Fibroblast of skin of left biceps (primary cell): ENCODE results near the gene RTP3.
"Not testable (repeated sequence)": the region's sequence is repeated elsewhere in the genome, so short reads cannot be mapped to it uniquely, and the experiment has no call there.

Source experiments
- DNase-seq, 2 experiments: peaks; one replicate each; pipeline ENCODE4 v3.0.0-alpha.2; 2013; ENCODE audit warnings: low read depth in 2 of 2

RTP3 gene

GRCh38 chr3:46519952-46520351 lies 22.2 kb downstream of the RTP3 start:
- no peak for DNase-seq

- DNase-seq, result no peak
Observed at GRCh38 chr3:46520531-46520930, 22.8 kb downstream of the RTP3 start.

GRCh38 chr3:46521096-46521495 lies 23.3 kb downstream of the RTP3 start:
- DNase-seq, result no peak

GRCh38 chr3:46522201-46522600 lies 24.4 kb downstream of the RTP3 start:
- not testable (repeated sequence) for DNase-seq

GRCh38 chr3:46523556-46523955 lies 25.8 kb downstream of the RTP3 start:
- DNase-seq, result no peak

- no peak for DNase-seq
Observed at GRCh38 chr3:46524008-46524407, 26.2 kb downstream of the RTP3 start.

GRCh38 chr3:46524832-46525231 lies 27.1 kb downstream of the RTP3 start:
- no peak for DNase-seq

GRCh38 chr3:46527239-46527638 lies 29.5 kb downstream of the RTP3 start:
- DNase-seq, result no peak

GRCh38 chr3:46533091-46533490 lies 35.3 kb downstream of the RTP3 start:
- no peak for DNase-seq

- DNase-seq, result no peak
Observed at GRCh38 chr3:46535746-46536145, 38.0 kb downstream of the RTP3 start.

GRCh38 chr3:46536758-46537157 lies 39.0 kb downstream of the RTP3 start:
- DNase-seq, result no peak

- DNase-seq, result no peak
Observed at GRCh38 chr3:46537316-46537715, 39.5 kb downstream of the RTP3 start.

- DNase-seq, result no peak
Observed at GRCh38 chr3:46537779-46538178, 40.0 kb downstream of the RTP3 start.

- not testable (repeated sequence) for DNase-seq
Observed at GRCh38 chr3:46538425-46538802, 40.6 kb downstream of the RTP3 start.

GRCh38 chr3:46538803-46539442 lies 41.1 kb downstream of the RTP3 start:
- DNase-seq, result no peak

GRCh38 chr3:46539443-46540005 lies 41.7 kb downstream of the RTP3 start:
- DNase-seq, result no peak

- no peak for DNase-seq
Observed at GRCh38 chr3:46540550-46540949, 42.8 kb downstream of the RTP3 start.

- no peak for DNase-seq
Observed at GRCh38 chr3:46541835-46542234, 44.1 kb downstream of the RTP3 start.

GRCh38 chr3:46542344-46542743 lies 44.6 kb downstream of the RTP3 start:
- no peak for DNase-seq

GRCh38 chr3:46542801-46543201 lies 45.0 kb downstream of the RTP3 start:
- DNase-seq, result no peak

- DNase-seq, result no peak
Observed at GRCh38 chr3:46544771-46545503, 47.2 kb downstream of the RTP3 start.

GRCh38 chr3:46545818-46546630 lies 48.2 kb downstream of the RTP3 start:
- no peak for DNase-seq
